ENCODE results near the gene HSPA1L.
"Not testable (repeated sequence)": the region's sequence is repeated elsewhere in the genome, so short reads cannot be mapped to it uniquely, and the experiment has no call there.

The HSPA1L gene

DNA sequence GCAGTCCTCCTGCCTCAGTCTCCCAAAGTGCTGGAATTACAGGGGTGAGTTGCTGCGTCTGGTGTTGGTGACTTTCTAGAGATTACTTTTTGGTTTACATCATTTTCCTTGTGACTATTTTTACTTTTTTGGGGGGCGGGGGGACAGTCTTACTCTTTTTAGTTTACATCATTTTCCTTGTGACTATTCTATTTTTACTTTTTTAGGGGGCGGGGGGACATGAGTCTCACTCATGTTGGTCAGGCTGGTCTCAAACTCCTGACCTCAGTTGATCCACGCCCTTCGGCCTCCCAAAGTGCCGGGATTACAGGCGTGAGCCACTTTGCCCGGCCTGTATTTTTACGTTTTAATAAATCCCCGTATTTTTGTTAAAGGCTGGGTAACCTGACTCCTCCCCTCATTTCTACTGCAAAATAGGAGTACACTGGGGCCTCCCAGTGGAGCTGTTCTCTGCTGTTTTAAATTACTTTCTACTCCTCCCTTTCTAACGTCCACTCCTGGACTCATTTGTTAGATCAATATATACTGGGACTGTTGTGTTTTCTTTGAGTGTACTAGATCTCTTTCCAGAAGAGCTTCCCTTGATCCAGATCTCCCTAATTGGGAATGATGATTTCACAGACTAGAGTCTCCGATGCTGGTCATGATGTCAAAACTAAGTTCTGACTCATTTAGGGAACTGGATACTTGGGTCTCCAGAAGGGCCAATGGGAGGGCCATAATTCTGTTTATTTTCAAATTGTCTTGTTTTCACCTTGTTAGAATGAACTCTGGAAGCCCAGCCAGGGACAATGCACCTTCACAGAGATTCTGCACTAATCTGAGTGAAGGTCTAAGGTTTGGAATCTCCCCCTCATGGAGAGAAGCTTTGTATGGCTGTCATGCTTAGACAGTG is 21.6 kb upstream of the HSPA1L start:
- no peak for DNase-seq

DNA sequence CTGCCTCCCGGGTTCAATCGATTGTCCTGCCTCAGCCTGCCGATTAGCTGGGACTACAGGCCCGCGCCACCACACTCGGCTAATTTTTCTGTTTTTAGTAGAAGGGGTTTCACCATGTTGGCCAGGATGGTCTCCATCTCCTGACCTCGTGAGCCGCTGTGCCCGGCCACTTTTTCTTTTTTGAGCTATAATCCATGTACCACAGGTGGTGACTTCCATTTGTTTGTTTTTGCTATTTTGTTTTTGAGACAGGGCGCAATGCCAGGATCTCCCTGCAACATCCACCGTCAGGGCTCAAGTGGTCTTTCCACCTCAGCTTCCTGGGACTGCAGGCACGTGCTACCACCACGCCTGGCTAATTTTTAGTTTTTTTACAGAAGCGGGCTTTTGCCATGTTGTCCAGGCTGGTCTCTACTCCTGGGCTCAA is 21.0 kb upstream of the HSPA1L start:
- no peak for DNase-seq

DNA sequence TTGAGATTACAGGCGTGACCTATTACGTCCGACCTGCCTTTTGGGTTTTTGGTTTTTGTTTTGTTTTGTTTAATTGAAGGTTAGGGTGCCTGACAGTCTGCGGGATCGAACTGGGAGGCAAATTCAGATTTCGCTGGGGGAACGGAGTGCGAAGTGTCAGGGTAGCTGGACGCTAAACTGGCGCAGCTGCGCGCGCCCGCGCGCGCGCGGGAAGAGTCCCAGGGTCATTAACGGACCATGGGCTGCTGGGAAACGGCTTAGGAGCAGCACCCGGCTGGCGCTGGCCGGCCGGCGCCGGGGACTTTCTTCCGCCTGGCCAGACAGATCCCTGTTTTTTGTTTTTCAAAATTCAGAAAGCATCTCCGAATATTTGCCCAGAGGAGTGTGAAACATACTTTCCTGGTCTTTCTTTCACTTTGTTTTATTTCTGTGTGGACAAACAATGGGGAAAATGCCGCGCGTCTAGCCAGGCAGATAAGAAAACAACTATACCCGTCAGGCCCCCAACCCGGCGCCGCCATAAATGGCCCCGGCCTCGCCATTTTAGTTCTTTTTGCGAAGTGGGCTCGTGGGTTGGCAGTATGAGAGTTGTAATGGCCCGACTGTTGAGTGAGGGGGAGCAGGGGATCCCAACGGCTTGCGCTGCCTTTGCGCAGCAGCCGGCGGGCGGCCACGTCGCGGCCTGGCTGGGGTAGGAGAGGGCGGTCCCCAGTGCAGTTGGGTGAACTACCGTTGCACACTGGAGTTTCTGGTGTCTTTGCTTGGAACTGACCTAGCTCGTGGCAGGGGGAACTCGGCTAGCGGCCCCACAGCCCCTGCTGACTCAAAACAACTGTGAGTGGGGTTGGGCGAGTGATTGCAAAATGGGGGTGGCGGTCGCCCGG is 19.5 kb upstream of the HSPA1L start:
- peak; percentile 83 for DNase-seq

DNA sequence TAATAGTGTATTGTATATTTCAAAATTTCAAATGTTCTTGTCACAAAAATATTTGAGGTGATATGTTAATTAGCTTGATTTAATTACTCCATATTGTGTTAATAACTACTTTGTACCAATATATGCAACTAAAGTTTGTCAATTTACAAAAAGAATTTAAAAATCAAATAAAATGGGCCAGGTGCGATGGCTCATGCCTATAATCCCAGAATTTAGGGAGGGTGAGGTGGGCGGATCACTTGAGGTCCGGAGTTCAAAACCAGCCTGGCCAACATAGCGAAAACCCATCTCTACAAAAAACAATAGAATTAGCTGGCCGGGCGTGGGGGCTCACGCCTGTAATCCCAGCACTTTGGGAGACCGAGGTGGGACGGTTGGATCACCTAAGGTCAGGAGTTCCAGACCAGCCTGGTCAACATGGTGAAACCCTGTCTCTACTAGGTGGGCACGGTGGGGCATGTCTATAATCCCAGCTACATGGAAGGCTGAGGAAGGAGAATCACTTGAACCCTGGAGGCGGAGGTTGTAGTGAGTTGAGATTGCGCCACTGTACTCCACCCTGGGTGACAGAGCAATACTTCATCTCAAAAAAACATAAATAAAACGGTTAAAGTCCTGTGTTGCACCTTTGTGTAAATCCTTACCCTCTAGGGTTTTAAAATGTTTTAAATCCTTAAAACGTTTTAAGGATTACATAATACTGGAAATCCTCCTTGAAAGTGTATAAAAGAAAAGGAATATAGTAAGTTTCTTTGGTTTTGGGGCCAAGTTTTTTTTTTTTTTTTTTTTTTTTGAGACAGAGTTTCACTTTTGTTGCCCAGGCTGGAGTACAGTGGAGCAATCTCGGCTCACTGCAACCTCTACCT is 16.5 kb upstream of the HSPA1L start:
- no peak for DNase-seq

DNA sequence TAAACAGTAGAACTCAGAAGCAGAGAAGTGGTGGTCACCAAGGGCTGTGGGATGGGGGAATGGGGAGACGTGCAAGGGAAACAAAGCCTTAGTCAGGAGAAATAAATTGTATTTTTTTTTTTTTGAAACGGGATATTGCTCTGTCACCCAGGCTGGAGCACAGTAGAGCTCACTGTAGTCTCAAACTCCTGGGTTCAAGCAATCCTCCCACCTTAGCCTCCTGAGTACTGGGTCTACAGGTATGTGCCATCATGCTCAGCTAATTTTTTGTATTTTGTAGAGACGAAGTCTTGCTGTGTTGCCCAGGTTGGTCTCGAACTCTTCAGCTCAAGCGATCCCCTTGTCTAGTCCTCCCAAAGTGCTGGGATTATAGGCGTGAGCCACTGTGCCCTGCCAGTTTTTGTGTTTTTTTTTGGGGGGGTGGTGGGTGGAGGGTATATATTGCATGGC is 15.8 kb upstream of the HSPA1L start:
- no peak for DNase-seq

DNA sequence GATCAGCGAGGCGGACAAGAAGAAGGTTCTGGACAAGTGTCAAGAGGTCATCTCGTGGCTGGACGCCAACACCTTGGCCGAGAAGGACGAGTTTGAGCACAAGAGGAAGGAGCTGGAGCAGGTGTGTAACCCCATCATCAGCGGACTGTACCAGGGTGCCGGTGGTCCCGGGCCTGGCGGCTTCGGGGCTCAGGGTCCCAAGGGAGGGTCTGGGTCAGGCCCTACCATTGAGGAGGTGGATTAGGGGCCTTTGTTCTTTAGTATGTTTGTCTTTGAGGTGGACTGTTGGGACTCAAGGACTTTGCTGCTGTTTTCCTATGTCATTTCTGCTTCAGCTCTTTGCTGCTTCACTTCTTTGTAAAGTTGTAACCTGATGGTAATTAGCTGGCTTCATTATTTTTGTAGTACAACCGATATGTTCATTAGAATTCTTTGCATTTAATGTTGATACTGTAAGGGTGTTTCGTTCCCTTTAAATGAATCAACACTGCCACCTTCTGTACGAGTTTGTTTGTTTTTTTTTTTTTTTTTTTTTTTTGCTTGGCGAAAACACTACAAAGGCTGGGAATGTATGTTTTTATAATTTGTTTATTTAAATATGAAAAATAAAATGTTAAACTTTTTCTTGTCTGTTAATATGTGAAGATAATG is 14.7 kb upstream of the HSPA1L start:
- no peak for DNase-seq

DNA sequence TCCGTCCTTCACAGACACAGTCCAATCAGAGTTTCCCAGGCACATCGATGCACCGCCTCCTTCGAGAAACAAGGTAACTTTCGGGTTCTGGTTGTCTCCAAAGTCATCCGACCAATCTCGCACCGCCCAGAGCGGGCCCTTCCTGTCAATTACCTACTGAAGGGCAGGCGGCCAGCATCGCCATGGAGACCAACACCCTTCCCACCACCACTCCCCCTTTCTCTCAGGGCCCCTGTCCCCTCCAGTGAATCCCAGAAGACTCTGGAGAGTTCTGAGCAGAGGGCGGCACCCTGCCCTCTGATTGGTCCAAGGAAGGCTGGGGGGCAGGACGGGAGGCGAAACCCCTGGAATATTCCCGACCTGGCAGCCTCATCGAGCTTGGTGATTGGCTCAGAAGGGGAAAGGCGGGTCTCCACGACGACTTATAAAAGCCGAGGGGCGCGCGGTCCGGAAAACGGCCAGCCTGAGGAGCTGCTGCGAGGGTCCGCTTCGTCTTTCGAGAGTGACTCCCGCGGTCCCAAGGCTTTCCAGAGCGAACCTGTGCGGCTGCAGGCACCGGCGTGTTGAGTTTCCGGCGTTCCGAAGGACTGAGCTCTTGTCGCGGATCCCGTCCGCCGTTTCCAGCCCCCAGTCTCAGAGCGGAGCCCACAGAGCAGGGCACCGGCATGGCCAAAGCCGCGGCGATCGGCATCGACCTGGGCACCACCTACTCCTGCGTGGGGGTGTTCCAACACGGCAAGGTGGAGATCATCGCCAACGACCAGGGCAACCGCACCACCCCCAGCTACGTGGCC is 12.4 kb upstream of the HSPA1L start, which contains the start of gene HSPA1B:
Gene HSPA1B (plus strand): TSS at position 453 of the 794 bp plus-strand sequence. CDS start 213 bp downstream, at position 666.
- peak; percentile 97 for DNase-seq

DNA sequence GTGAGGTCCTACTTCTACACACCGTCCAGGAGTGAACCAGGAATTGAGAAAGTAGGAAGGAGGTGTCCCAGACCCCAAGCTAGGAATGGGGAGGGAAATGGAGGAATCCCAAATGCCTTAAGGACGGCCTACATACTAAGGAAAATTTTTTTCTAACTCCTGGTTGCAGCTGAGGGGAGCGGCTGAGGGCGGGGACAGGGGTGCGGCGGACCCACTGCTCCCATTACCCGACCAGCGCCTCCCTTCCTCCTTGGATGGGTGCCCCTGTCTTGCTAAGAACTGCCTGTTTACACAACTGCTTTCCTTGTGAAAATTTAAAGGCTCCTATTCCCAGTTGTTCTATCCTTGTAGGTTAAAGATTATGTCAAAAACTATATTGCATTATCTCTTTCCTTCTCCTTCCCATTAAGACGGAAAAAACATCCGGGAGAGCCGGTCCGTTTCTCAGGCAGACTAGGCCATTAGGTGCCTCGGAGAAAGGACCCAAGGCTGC is 11.8 kb upstream of the HSPA1L start:
- DNase-seq, result peak; percentile 44

DNA sequence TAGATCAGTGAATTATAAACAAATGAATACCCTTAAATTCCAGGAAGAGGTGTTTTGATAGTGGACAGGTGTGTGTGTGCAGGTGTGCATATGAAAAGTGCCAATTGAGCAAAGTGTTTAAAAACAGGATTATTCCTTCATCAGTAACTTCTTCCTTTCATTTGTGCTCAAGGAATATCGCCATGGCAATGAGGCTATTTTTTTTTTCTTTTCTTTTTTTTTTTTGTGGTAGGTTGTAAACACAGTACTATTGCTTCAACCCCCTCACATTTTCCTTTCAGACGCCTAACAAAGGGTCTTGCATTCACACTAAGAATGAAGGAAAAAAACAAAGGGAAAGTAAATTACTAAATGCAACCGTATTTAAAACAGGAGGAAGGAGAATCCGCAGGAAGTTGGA is 10.5 kb upstream of the HSPA1L start:
- DNase-seq, result no peak

DNA sequence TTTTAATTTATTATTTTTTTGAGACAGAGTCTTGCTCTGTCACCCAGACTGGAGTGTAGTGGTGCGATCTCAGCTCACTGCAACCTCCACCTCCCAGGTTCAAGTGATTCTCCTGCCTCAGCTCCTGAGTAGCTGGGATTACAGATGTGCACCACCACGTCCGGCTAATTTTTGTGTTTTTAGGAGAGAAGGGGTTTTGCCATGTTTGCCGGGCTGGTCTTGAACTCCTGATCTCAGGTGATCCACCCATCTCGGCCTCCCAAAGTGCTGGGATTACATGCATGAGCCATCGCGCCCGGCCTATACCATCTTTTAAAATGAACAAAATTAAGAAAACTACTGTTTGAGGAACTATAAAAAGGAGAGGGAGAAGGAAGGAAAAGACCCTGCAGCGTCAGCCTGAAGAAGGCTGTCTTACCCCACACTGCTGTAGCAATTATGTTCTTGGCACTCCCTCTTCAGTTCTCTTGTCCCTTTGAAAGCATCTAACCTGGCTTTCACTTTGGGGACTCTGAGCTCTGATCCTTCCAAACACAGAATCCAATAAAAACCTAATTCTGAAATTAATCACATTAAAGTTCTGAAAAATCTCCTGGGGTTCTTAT is 8.6 kb upstream of the HSPA1L start:
- DNase-seq, result not testable (repeated sequence)

DNA sequence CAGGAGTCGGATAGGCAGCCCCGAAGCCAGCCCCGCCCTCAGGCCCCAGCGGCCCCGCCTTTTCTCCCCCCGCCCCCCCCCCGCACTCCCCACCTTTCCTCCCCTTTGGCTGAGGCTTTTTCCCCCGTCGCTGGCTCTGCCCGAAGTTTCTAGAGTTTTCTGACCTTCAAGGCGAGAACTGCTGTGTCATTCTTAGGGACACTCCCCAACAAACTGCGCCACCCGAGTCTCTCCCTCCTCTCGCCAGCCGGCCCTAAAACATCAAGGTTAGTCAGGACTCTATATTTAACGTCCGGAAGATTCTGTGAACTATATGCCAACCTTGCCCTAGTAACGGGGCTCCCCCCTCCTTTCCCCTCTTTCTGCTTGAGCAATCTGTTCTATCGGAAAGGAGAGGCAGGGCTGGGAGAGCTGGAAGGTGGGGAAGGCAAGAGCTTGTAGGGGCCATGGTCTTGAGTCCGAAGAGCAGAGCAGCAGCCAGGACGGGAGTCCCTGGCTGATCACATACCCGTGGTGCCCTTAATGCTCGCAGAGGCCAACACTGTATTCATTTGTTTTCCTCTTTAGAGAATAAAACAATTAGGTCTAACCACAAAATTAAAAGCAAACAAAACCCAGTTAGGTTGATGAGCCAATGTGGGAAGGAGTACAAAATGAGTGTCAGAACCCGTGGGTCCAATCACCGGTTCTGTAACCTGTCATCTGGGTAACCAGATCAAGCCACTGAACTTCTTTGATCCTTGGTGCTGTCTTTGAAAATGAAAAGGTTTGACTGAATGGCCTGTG is 7.1 kb upstream of the HSPA1L start:
- DNase-seq, result peak; percentile 71

DNA sequence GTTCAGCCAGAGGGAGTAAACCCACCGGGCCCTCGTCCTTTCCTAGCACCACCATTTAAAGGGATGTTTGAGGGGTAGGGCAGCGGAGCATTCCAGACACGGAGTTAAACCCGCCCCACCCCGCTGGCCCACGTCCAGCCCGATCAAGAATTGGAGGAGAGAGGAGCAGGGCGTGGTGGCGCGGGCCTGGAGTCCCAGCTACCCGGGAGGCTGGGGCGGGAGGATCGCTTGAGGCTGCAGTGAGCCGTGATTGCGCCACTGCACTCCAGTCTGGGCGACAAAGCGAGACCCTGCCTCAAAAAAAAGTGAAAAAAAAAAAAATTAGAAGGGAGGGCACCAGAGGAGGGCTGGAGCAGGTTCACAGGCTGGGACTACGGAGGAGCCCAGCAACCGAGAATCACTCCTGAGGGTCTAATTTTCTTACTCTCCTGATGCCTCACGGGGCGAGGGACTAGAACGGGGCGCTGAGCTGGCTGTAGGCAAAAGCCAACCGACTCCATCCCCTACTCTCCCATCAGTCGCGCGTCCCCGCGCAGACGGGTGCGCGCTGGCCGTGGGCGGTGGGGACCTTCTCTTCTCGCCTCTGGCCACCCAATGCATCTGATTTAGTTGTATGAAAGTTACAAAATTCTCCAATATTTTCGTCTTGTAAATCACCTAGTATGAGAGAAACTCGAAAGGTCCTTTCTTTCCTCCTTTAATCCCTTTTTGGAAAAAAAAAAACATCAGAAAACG is 6.4 kb upstream of the HSPA1L start:
- peak; percentile 69 for DNase-seq

DNA sequence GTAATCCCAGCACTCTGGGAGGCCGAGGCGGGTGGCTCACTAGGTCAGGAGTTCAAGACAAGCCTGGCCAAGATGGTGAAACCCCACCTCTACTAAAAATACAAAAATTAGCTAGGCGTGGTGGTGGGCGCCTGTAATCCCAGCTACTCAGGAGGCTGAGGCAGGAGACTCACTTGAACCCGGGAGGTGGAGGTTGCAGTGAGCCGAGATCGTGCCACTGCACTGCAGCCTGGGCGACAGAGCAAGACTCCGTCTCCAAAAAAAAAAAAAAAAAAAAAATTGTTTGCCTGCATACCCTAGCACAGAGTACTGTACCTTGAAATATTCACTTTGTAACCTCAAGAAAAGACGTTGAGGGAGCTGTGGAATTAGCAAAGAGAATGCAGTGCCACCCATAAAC is 5.3 kb upstream of the HSPA1L start:
- DNase-seq, result not testable (repeated sequence)

DNA sequence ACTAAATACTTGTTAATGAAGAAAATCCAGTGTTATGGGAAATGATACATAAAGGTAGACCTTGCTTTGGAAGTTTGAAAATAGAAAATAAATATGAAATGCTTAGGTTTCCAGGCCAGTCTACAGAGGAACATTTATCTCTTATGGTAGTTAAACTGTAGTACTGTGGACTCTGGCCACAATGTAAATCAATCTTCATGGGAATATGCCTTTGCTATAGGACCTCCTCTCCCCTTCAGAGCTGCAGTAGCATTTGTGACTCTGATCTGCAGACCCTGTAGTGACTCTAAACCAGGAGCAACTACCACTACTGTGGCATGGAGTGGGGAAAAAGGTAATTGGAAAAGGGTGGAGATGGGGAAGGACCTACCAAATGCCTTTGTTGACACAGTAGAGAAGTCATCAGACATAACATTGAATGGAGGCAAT is 4.8 kb upstream of the HSPA1L start:
- DNase-seq, result no peak

DNA sequence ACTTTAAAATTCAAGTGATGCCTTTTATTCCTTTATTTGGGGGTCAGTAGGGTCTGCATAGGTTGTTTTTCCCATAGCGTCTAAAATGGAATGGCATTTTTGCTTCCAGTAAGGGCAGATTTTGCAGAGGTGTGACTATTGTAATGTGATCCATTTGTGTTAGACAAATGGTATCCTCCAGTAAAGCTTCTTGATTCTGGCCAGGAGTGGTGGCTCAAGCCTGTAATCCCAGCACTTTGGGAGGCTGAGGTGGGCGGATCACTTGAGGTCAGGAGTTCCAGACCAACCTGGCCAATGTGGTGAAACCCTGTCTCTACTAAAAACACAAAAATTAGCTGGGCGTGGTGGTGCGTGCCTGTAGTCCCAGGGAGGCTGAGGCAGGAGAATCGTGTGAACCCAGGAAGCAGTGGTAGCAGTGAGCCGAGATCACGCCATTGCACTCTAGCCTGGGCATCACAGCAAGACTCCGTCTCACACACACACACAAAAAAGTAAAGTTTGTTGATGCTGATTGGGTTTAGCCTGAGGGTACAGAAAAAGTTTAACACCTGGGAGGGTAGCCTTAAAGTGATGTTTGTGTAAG is 2.9 kb upstream of the HSPA1L start:
- not testable (repeated sequence) for DNase-seq

DNA sequence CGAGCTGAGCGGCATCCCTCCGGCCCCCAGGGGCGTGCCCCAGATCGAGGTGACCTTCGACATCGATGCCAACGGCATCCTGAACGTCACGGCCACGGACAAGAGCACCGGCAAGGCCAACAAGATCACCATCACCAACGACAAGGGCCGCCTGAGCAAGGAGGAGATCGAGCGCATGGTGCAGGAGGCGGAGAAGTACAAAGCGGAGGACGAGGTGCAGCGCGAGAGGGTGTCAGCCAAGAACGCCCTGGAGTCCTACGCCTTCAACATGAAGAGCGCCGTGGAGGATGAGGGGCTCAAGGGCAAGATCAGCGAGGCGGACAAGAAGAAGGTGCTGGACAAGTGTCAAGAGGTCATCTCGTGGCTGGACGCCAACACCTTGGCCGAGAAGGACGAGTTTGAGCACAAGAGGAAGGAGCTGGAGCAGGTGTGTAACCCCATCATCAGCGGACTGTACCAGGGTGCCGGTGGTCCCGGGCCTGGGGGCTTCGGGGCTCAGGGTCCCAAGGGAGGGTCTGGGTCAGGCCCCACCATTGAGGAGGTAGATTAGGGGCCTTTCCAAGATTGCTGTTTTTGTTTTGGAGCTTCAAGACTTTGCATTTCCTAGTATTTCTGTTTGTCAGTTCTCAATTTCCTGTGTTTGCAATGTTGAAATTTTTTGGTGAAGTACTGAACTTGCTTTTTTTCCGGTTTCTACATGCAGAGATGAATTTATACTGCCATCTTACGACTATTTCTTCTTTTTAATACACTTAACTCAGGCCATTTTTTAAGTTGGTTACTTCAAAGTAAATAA is 2.2 kb upstream of the HSPA1L start:
- DNase-seq, result not testable (repeated sequence)

DNA sequence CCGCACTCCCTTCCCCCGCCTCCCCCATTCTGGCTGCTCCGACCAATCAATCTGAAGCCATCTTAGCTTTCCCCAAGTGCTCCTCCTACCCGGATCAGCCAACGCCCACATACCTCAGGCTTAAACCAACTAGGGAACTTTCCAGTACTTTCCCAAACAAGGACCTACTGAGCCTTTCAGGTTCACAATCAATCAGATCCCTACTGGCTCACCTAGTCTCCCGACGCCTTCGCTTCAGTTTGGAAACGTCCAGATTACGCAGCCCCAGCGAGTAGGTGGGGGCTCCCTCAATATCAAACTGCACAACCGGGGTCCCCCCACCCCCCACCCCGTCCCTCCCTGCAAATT is 432 bp downstream of the HSPA1L start:
- peak; percentile 75 for DNase-seq

DNA sequence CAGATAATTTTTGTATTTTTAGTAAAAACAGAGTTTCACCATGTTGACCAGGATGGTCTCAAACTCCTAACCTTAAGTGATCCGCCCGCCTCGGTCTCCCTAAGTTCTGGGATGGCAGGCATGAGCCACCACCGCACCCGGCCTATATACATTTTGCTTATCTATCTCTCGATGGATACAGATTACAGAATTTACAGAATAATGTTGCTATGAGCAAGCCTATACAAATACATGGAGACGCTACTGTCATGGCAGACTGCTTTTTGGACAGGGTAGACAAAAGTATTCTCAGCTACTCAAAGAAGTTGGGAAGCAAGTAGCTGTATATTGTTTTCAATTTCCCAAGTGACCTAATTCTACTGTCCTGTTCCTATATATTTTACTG is 1.6 kb downstream of the HSPA1L start:
- DNase-seq, result no peak

Data from stimulated activated CD4-positive, alpha-beta T cell treated with anti-CD3 and anti-CD28 coated beads, Interleukin-1b, Interleukin-23, amount 100 ng/mL, for 48 hours (primary cell).